ENCODE measurements around the gene BLOC1S1. TPM values are rescaled to one million over a fixed set of nuclear protein-coding genes. Genes with fewer than 3 reads are reported as not detected.
A peak's percentile ranks its signal among the peaks of the same experiment; 100 is the strongest.

Gene BLOC1S1
- total RNA-seq (100 to 1,000 TPM in 5 of 10 donors, 10 to 100 TPM in 5; 68.3 to 136 (median 101) TPM), polyA plus RNA-seq (100 to 1,000 TPM; 305 to 515 TPM)
- long read RNA-seq, donor 1, transcript BLOC1S1-203 (4 exons, 571 nt): major isoform, 34 of 62 reads
- long read RNA-seq, donor 1, partial matches to known transcripts: 11 of 62 reads
- long read RNA-seq, donor 1, other reads (novel, unspliced or antisense): 16 of 62 reads
- long read RNA-seq, donor 2, transcript BLOC1S1-201 (4 exons, 837 nt): minor isoform, 5 of 58 reads
- long read RNA-seq, donor 2, transcript BLOC1S1-203 (4 exons, 571 nt): major isoform, 15 of 58 reads
- long read RNA-seq, donor 2, partial matches to known transcripts: 20 of 58 reads
- long read RNA-seq, donor 2, other reads (novel, unspliced or antisense): 17 of 58 reads
- long read RNA-seq, donor 3, transcript BLOC1S1-203 (4 exons, 571 nt): major isoform, 6 of 15 reads
- long read RNA-seq, donor 3, partial matches to known transcripts: 3 of 15 reads
- long read RNA-seq, donor 3, other reads (novel, unspliced or antisense): 5 of 15 reads

GRCh38 chr12:55715833-55716581 lies at the start of gene BLOC1S1:
BLOC1S1 (plus strand) TSS chr12:55716046; CDS start chr12:55716052, 6 bp downstream.
- peak within 1 kb of the TSS; percentile 82 to 97 (median 92) for H3K27ac ChIP-seq
- ATAC-seq: peak; percentile 62 to 83 (median 72)

DNA sequence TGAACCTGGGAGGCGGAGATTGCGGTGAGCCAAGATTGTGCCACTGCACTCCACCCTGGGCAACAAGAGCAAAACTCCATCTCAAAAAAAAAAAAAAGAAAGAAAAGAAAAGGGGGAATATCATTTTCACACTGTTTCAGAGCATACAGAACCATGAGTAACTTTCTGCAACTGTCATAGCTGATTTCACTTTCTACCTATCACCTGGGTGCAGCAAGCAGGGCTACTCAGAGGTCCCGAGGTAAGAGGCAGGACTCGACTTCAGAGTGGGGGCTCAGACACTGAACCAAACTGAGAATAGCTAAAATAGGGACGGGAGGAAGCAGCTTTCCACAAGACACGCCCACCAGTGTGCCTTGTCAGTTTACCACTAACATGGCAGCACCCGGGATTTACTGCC lies 49.3 kb upstream of the BLOC1S1 start:
- no peak overlapping the region for H3K27ac ChIP-seq
- no peak overlapping the region for H3K4me3 ChIP-seq
- no peaks in the 10 kb centered on the region for H3K36me3 ChIP-seq
- intact Hi-C loops (cut with DNase I): no loop called here
- H3K4me1 ChIP-seq: no peaks in the 10 kb centered on the region
- TF ChIP-seq CTCF (IDR thresholded peaks at IDR 0.05): no peak
- H3K27me3 ChIP-seq: no peaks in the 10 kb centered on the region
- ATAC-seq (no peak), DNase-seq (no peak)
- WGBS, 2 donors: 81 to 85% methylated on average over 7 of the region's 7 CpGs
- no peaks in the 10 kb centered on the region for H3K9me3 ChIP-seq

More at GRCh38 chr12:55715833-55716581, at the start of gene BLOC1S1:
- H3K4me1 ChIP-seq: peaks cover 30 to 83% (median 69%) of the 10 kb centered on the region in 9 donors
- H3K27me3 ChIP-seq: no peaks in the 10 kb centered on the region
- H3K9me3 ChIP-seq: no peaks in the 10 kb centered on the region
- intact Hi-C loops (cut with DNase I): no loop called here
- peak within 1 kb of the TSS; percentile 44 to 80 (median 70) for H3K4me3 ChIP-seq
- DNase-seq: peak; percentile 91 to 92
- 1% methylated on average over 40 to 42 of the region's 42 CpGs for WGBS, 2 donors
- peaks cover 0 to 19% (median 0%) of the 10 kb centered on the region in 9 donors for H3K36me3 ChIP-seq
- TF ChIP-seq CTCF (IDR thresholded peaks at IDR 0.05): peak in 2 of 9 donors; percentile 8 to 10

- no peak for TF ChIP-seq CTCF (IDR thresholded peaks at IDR 0.05)
- Histone ChIP-seq H3K36me3 (no peaks in the 10 kb centered on the region), H3K27me3 (no peaks in the 10 kb centered on the region), H3K27ac (no peak overlapping the region), H3K9me3 (no peaks in the 10 kb centered on the region), H3K4me1 (peaks cover 0 to 15% (median 0%) of the 10 kb centered on the region in 9 donors), H3K4me3 (no peak overlapping the region)
- no peak for DNase-seq
- ATAC-seq: no peak
- intact Hi-C loops (cut with DNase I): no loop called here
These were observed 45.6 kb upstream of the BLOC1S1 start for GRCh38 chr12:55670276-55670675.

DNA sequence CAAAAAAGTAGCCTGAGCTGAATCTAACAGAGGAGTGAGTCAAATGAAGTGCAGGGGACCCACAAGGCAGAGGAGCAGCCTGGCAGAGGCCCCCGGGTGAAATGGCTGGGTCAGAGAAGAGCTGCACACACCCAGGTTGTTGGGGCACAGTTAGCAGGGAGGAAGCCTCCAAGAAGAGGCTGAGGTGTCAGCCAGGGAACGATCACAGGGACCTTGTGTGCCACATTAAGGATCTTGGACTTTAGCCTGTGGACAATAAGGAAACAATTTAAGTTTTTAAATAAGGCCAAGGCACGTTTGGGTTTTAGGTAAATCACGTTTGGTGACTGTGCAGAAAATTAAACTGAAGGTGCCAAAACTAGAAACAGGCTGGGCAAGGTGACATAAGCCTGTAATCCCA lies 44.1 kb upstream of the BLOC1S1 start:
- Histone ChIP-seq H3K4me3 (no peak overlapping the region), H3K36me3 (no peaks in the 10 kb centered on the region), H3K9me3 (no peaks in the 10 kb centered on the region), H3K27ac (no peak overlapping the region), H3K4me1 (peaks cover 0 to 30% (median 0%) of the 10 kb centered on the region in 9 donors), H3K27me3 (no peaks in the 10 kb centered on the region)
- no peak for DNase-seq
- intact Hi-C loops (cut with DNase I): no loop called here
- WGBS, 2 donors: 67 to 69% methylated on average over 4 of the region's 4 CpGs
- ATAC-seq: no peak
- TF ChIP-seq CTCF (IDR thresholded peaks at IDR 0.05): no peak
